GM23248 (cell line): ENCODE results near the gene RPS27.

Source experiments
- EZH2 ChIP-seq: fragments of 200-600 bp; sonication (generic); IDR thresholded peaks from 2 replicates; pipeline ENCODE4 v1.6.1; 2018; ENCODE audit warnings: antibody characterized with exemption, mild to moderate bottlenecking; ENCODE audit not compliant: insufficient read depth, poor library complexity, severe bottlenecking
- EZH2phosphoT487 ChIP-seq: fragments of 200-600 bp; sonication (generic); IDR thresholded peaks from 2 replicates; pipeline ENCODE4 v1.6.1; 2018; ENCODE audit warnings: antibody characterized with exemption, moderate library complexity, mild to moderate bottlenecking, low read depth; ENCODE audit not compliant: insufficient read depth

DNA sequence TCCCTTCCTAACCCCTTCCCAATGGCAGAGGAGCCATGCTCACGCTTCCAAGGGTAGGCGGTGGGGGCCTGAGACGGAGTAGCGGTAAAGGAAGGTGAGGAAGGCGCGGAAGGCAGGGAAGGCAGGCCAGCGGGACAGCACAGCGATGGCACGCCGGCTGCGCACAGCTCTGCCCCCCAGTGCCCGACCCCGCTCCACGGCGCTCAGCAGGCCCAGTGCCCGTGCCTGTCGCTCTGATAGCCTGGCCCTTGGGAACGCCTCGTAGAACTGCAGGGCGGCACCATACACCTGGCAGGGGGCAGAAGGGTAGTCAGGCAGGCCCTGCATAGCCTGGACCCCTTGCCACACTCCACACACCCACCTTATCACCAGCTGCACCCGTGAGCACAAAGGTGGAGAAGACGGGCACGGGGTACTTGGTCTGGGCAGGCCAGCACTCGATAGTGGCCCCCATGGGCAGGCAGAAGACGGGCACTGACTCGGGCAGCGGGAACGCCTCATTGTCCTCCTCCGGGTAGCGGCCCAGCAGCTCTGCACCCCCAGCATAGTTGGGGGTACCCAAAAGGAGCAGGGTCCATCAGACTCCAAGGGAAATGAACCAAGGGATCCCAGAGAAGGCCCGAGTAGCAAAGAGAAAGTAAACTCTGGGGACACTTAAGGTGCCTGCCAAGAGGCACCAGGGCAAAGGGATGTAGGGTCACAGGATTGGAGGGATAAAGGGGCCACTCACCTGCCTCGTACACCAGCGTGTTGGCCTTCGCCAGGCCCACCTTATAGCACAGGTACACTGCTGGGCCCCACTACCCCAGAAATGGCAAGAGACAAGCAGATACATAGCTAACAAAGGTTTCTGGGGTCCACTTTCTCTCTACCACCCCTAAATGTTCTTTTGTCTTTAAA is 48.5 kb upstream of the RPS27 start:
- TF ChIP-seq EZH2phosphoT487: no peak
- TF ChIP-seq EZH2: no peak
